Measurements from ENCODE around the gene KIR2DL1. TPM values are rescaled to one million over a fixed set of nuclear protein-coding genes. Genes with fewer than 3 reads are reported as not detected.
A peak's percentile ranks its signal among the peaks of the same experiment; 100 is the strongest.
"Not testable (repeated sequence)": the region's sequence is repeated elsewhere in the genome, so short reads cannot be mapped to it uniquely, and the experiment has no call there.

Gene KIR2DL1
- total RNA-seq, 1 donor from 2014 or later = not detected

DNA sequence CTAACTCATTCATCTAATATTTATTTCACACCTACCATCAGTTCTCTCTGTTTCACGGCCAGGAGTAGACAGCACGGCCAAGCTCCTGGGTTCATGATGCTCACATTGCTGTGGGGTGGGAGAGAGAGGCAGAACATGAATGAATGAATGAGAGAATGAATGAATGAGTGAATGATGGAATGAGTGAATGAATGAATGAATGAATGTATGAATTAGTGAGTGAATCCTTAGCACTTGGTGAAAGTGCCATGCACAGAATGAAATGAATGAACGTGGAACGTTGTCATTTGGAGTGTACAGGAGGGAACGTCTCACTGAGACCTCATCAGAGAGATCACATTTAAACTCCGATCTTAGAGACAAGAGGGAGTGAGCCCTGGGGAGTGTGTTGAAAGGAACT lies 21.9 kb downstream of the KIR2DL1 start:
- no peaks in the 10 kb centered on the region for H3K4me1 ChIP-seq (ENCODE audit: control insufficient read depth in 3 of 3, insufficient read depth in 3 of 3, low read length in 3 of 3)
- no peak overlapping the region for H3K4me3 ChIP-seq (ENCODE audit: low read length in 3 of 3)
- no peaks in the 10 kb centered on the region for H3K27me3 ChIP-seq (ENCODE audit: control insufficient read depth in 3 of 3, insufficient read depth in 3 of 3, low read length in 3 of 3)
- H3K9me3 ChIP-seq (ENCODE audit: control insufficient read depth in 3 of 3, low read length in 3 of 3) = no peaks in the 10 kb centered on the region
- no peaks in the 10 kb centered on the region for H3K36me3 ChIP-seq (ENCODE audit: control insufficient read depth in 3 of 3, insufficient read depth in 3 of 3, low read length in 3 of 3)
- H3K27ac ChIP-seq (ENCODE audit: low read depth, low read length) = no peak overlapping the region
- no peak overlapping the region for H3K9ac ChIP-seq (ENCODE audit: low read depth in 1 of 3, low read length in 3 of 3)

DNA sequence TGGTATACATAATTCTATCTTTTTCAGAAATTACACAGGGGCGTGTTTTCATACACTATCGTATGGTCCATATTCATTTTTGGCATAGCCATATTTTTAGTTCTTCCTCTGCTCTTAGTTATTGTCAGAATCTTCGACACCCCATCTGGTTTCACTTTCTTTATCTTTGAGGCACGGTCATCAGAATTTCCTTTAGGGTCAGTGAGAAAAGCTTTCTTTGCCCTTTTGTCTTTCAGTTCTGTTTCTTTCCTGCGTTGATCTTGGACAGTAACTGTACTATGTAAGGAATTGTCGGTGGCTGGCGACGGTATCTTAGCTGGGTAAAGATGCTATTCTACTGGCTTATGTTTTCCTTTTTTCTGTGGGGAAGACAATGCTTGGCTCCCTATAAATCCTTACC lies 23.2 kb downstream of the KIR2DL1 start:
- Histone ChIP-seq H3K27me3 (ENCODE audit: control insufficient read depth in 3 of 3, insufficient read depth in 3 of 3, low read length in 3 of 3) (no peaks in the 10 kb centered on the region), H3K9me3 (ENCODE audit: control insufficient read depth in 3 of 3, low read length in 3 of 3) (no peaks in the 10 kb centered on the region), H3K4me3 (ENCODE audit: low read length in 3 of 3) (peak overlapping the region in 1 of 3 donors; percentile 41), H3K27ac (ENCODE audit: low read depth, low read length) (no peak overlapping the region), H3K4me1 (ENCODE audit: control insufficient read depth in 3 of 3, insufficient read depth in 3 of 3, low read length in 3 of 3) (no peaks in the 10 kb centered on the region), H3K36me3 (ENCODE audit: control insufficient read depth in 3 of 3, insufficient read depth in 3 of 3, low read length in 3 of 3) (no peaks in the 10 kb centered on the region), H3K9ac (ENCODE audit: low read depth in 1 of 3, low read length in 3 of 3) (no peak overlapping the region)

- Histone ChIP-seq H3K27ac (ENCODE audit: low read depth, low read length) (no peak overlapping the region), H3K9me3 (ENCODE audit: control insufficient read depth in 3 of 3, low read length in 3 of 3) (peaks cover 0 to 1% (median 0%) of the 10 kb centered on the region in 3 donors), H3K36me3 (ENCODE audit: control insufficient read depth in 3 of 3, insufficient read depth in 3 of 3, low read length in 3 of 3) (no peaks in the 10 kb centered on the region), H3K4me3 (ENCODE audit: low read length in 3 of 3) (no peak overlapping the region), H3K27me3 (ENCODE audit: control insufficient read depth in 3 of 3, insufficient read depth in 3 of 3, low read length in 3 of 3) (no peaks in the 10 kb centered on the region), H3K4me1 (ENCODE audit: control insufficient read depth in 3 of 3, insufficient read depth in 3 of 3, low read length in 3 of 3) (no peaks in the 10 kb centered on the region), H3K9ac (ENCODE audit: low read depth in 1 of 3, low read length in 3 of 3) (no peak overlapping the region)
Observed at GRCh38 chr19:54795758-54796157, 26.2 kb downstream of the KIR2DL1 start.

DNA sequence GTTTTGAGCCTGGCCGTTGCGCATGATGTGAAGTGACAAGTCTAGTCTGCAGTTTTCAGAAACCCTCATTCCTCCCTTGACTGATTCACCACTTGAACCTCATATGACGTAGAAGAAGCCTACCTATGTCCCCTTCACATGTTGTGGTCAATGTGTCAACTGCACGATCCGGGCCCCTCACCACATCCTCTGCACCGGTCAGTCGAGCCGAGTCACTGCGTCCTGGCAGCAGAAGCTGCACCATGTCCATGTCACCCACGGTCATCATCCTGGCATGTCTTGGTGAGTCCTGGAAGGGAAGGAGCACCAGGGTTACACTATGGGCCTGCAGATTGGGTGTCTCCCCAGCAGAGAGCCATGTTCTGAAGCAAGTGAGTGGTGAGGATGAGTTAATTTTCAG lies 33.8 kb downstream of the KIR2DL1 start, which contains the start of gene KIR2DL4:
KIR2DL4 (plus strand) TSS at position 201 of the 400 bp plus-strand sequence; CDS start at position 243, 42 bp downstream.
- no peak within 1 kb of the TSS for H3K9ac ChIP-seq (ENCODE audit: low read depth in 1 of 3, low read length in 3 of 3)
- no peaks in the 10 kb centered on the region for H3K27me3 ChIP-seq (ENCODE audit: control insufficient read depth in 3 of 3, insufficient read depth in 3 of 3, low read length in 3 of 3)
- H3K27ac ChIP-seq (ENCODE audit: low read depth, low read length) = no peak within 1 kb of the TSS
- H3K9me3 ChIP-seq (ENCODE audit: control insufficient read depth in 3 of 3, low read length in 3 of 3) = peaks cover 0 to 1% (median 0%) of the 10 kb centered on the region in 3 donors
- no peaks in the 10 kb centered on the region for H3K4me1 ChIP-seq (ENCODE audit: control insufficient read depth in 3 of 3, insufficient read depth in 3 of 3, low read length in 3 of 3)
- no peak within 1 kb of the TSS for H3K4me3 ChIP-seq (ENCODE audit: low read length in 3 of 3)
- no peaks in the 10 kb centered on the region for H3K36me3 ChIP-seq (ENCODE audit: control insufficient read depth in 3 of 3, insufficient read depth in 3 of 3, low read length in 3 of 3)

DNA sequence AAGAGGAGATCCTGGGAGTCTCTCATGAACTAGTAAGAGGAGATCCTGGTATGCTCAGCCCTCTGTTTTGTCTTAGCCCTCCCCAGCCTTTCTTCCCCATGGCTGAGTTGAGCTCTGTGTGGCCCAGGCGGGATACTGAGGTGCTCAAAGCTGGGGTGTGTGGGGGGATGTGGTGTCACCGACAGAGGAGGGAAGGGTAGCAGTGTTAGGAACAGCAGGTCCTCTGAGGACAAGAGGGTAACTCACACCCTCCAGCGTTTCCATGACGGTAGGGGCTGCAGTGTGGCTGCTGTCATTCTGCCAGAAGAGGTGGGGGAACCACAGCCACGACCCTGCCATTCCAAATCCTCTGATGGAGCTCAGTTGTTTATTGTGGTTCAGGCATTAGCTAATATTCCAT lies 34.5 kb downstream of the KIR2DL1 start:
- H3K27me3 ChIP-seq (ENCODE audit: control insufficient read depth in 3 of 3, insufficient read depth in 3 of 3, low read length in 3 of 3) = no peaks in the 10 kb centered on the region
- no peak overlapping the region for H3K4me3 ChIP-seq (ENCODE audit: low read length in 3 of 3)
- H3K27ac ChIP-seq (ENCODE audit: low read depth, low read length) = no peak overlapping the region
- no peaks in the 10 kb centered on the region for H3K9me3 ChIP-seq (ENCODE audit: control insufficient read depth in 3 of 3, low read length in 3 of 3)
- no peaks in the 10 kb centered on the region for H3K4me1 ChIP-seq (ENCODE audit: control insufficient read depth in 3 of 3, insufficient read depth in 3 of 3, low read length in 3 of 3)
- no peak overlapping the region for H3K9ac ChIP-seq (ENCODE audit: low read depth in 1 of 3, low read length in 3 of 3)
- no peaks in the 10 kb centered on the region for H3K36me3 ChIP-seq (ENCODE audit: control insufficient read depth in 3 of 3, insufficient read depth in 3 of 3, low read length in 3 of 3)

GRCh38 chr19:54804571-54804970 lies 35.0 kb downstream of the KIR2DL1 start:
- no peak overlapping the region for H3K9ac ChIP-seq (ENCODE audit: low read depth in 1 of 3, low read length in 3 of 3)
- no peak overlapping the region for H3K27ac ChIP-seq (ENCODE audit: low read depth, low read length)
- no peak overlapping the region for H3K4me3 ChIP-seq (ENCODE audit: low read length in 3 of 3)
- no peaks in the 10 kb centered on the region for H3K4me1 ChIP-seq (ENCODE audit: control insufficient read depth in 3 of 3, insufficient read depth in 3 of 3, low read length in 3 of 3)
- no peaks in the 10 kb centered on the region for H3K9me3 ChIP-seq (ENCODE audit: control insufficient read depth in 3 of 3, low read length in 3 of 3)
- H3K36me3 ChIP-seq (ENCODE audit: control insufficient read depth in 3 of 3, insufficient read depth in 3 of 3, low read length in 3 of 3) = no peaks in the 10 kb centered on the region
- no peaks in the 10 kb centered on the region for H3K27me3 ChIP-seq (ENCODE audit: control insufficient read depth in 3 of 3, insufficient read depth in 3 of 3, low read length in 3 of 3)

DNA sequence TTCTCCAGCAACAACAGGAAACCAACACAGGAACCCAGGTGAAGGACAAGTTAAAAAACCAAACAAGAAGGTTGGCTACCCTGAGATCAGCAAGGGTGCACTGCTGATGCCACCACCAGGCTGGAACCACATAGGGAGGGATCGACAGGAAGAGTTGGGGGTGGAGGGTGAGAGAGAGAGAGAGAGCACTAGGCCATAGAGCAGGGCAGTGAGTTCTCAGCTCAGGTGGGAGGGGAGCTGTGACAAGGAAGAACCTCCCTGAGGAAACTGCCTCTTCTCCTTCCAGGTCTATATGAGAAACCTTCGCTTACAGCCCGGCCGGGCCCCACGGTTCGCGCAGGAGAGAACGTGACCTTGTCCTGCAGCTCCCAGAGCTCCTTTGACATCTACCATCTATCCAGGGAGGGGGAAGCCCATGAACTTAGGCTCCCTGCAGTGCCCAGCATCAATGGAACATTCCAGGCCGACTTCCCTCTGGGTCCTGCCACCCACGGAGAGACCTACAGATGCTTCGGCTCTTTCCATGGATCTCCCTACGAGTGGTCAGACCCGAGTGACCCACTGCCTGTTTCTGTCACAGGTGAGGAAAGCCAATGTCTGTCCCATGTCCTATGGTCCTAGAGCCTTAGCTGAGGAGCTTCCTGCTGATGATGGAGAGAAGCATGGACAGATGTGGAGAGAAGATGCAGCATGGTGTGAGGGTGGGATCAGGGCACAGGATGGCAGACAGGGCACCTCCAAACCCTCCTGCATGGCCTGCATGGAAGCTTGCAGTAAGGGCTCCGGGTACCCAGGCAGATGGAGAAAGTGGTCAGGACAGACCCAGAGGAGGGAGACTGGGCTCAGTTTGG lies 36.3 kb downstream of the KIR2DL1 start:
- no peak overlapping the region for H3K4me3 ChIP-seq (ENCODE audit: low read length in 3 of 3)
- no peaks in the 10 kb centered on the region for H3K27me3 ChIP-seq (ENCODE audit: control insufficient read depth in 3 of 3, insufficient read depth in 3 of 3, low read length in 3 of 3)
- no peak overlapping the region for H3K9ac ChIP-seq (ENCODE audit: low read depth in 1 of 3, low read length in 3 of 3)
- no peaks in the 10 kb centered on the region for H3K36me3 ChIP-seq (ENCODE audit: control insufficient read depth in 3 of 3, insufficient read depth in 3 of 3, low read length in 3 of 3)
- no peaks in the 10 kb centered on the region for H3K9me3 ChIP-seq (ENCODE audit: control insufficient read depth in 3 of 3, low read length in 3 of 3)
- no peak overlapping the region for H3K27ac ChIP-seq (ENCODE audit: low read depth, low read length)
- no peaks in the 10 kb centered on the region for H3K4me1 ChIP-seq (ENCODE audit: control insufficient read depth in 3 of 3, insufficient read depth in 3 of 3, low read length in 3 of 3)

- H3K36me3 ChIP-seq (ENCODE audit: control insufficient read depth in 3 of 3, insufficient read depth in 3 of 3, low read length in 3 of 3) = no peaks in the 10 kb centered on the region
- no peak overlapping the region for H3K9ac ChIP-seq (ENCODE audit: low read depth in 1 of 3, low read length in 3 of 3)
- H3K27ac ChIP-seq (ENCODE audit: low read depth, low read length) = no peak overlapping the region
- no peak overlapping the region for H3K4me3 ChIP-seq (ENCODE audit: low read length in 3 of 3)
- H3K27me3 ChIP-seq (ENCODE audit: control insufficient read depth in 3 of 3, insufficient read depth in 3 of 3, low read length in 3 of 3) = no peaks in the 10 kb centered on the region
- H3K4me1 ChIP-seq (ENCODE audit: control insufficient read depth in 3 of 3, insufficient read depth in 3 of 3, low read length in 3 of 3) = no peaks in the 10 kb centered on the region
- H3K9me3 ChIP-seq (ENCODE audit: control insufficient read depth in 3 of 3, low read length in 3 of 3) = no peaks in the 10 kb centered on the region
Observed at GRCh38 chr19:54806516-54806838, 36.9 kb downstream of the KIR2DL1 start.

DNA sequence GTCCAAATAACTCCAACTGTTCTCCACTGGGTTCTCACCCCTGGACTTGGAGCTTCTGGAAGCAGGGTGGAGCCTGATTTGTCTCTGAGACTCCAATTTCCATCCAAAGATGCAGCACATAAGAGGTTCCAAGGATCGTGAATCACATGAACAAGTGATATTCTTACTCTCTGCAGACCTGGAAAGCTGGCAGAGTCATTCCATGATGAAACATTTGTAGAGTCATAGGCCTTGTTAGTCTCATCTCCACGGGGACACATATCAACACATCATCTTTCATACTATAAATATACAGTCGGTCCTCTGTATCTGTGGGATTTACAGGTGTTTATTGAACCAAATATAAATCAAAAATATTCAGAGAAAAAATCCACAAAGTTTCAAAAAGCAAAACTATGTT lies 45.0 kb downstream of the KIR2DL1 start:
- not testable (repeated sequence) for H3K4me1 ChIP-seq (ENCODE audit: control insufficient read depth in 3 of 3, insufficient read depth in 3 of 3, low read length in 3 of 3); H3K36me3 ChIP-seq (ENCODE audit: control insufficient read depth in 3 of 3, insufficient read depth in 3 of 3, low read length in 3 of 3); H3K9ac ChIP-seq (ENCODE audit: low read depth in 1 of 3, low read length in 3 of 3); H3K27ac ChIP-seq (ENCODE audit: low read depth, low read length); H3K27me3 ChIP-seq (ENCODE audit: control insufficient read depth in 3 of 3, insufficient read depth in 3 of 3, low read length in 3 of 3); H3K4me3 ChIP-seq (ENCODE audit: low read length in 3 of 3); H3K9me3 ChIP-seq (ENCODE audit: control insufficient read depth in 3 of 3, low read length in 3 of 3)

DNA sequence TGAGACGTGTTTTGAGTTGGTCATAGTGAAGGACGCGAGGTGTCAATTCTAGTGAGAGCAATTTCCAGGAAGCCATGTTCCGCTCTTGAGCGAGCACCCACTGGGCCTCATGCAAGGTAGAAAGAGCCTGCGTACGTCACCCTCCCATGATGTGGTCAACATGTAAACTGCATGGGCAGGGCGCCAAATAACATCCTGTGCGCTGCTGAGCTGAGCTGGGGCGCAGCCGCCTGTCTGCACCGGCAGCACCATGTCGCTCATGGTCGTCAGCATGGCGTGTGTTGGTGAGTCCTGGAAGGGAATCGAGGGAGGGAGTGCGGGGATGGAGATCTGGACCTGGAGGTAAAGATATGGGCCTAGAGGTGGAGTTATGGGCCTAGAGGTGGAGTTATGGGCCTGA lies 46.7 kb downstream of the KIR2DL1 start, which contains the start of gene KIR3DL1:
KIR3DL1 (plus strand) TSS at position 218 of the 400 bp plus-strand sequence.
- H3K9ac ChIP-seq (ENCODE audit: low read depth in 1 of 3, low read length in 3 of 3); H3K27me3 ChIP-seq (ENCODE audit: control insufficient read depth in 3 of 3, insufficient read depth in 3 of 3, low read length in 3 of 3); H3K9me3 ChIP-seq (ENCODE audit: control insufficient read depth in 3 of 3, low read length in 3 of 3); H3K27ac ChIP-seq (ENCODE audit: low read depth, low read length); H3K4me3 ChIP-seq (ENCODE audit: low read length in 3 of 3); H3K36me3 ChIP-seq (ENCODE audit: control insufficient read depth in 3 of 3, insufficient read depth in 3 of 3, low read length in 3 of 3); H3K4me1 ChIP-seq (ENCODE audit: control insufficient read depth in 3 of 3, insufficient read depth in 3 of 3, low read length in 3 of 3): not testable (repeated sequence)

Data from skeletal muscle tissue (tissue), 4 donors.